ENCODE results near the gene MRPL57. TPM values are rescaled to one million over a fixed set of nuclear protein-coding genes. Genes with fewer than 3 reads are reported as not detected.
"Not testable (repeated sequence)": the region's sequence is repeated elsewhere in the genome, so short reads cannot be mapped to it uniquely, and the experiment has no call there.

The MRPL57 gene
- polyA plus RNA-seq: 41.1 TPM

DNA sequence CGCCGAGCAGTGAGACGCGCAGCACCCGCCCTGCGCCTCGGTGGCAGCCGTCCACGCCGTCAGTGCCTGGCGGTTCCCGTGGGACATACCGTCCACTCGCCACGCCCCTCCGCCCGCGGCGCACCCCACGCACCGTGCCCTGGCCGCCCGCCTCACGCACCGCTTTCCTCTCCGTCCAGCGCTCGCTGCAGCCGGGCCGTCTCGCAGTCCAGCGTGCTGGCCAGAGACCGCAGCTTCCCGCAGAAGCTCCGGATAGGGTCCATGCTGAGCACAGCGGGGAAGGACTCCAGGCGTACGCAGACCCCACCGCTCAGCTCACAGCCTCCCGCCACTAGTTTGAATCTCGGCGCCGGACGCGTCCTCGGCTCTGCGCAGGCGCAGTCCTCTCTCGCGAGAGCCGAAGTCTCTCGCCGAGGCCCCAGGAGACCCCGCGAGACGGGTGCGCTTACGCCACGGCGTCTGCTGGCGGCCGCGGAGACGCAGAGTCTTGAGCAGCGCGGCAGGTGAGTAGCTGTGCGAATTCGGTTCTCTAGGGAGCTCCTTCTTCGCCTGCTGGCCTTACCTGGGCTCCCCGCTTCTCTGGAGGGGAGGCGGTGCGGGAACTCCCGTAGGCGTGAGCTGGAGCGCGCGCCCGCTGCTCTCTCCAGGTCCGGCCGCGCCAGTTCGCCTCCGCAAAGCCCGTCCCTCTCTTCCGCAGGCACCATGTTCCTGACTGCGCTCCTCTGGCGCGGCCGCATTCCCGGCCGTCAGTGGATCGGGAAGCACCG lies at the start of gene MRPL57, which contains the start of gene SKA3:
Gene MRPL57 (plus strand): TSS at position 444 of the 767 bp plus-strand sequence. CDS start 259 bp downstream, at position 703.
Gene SKA3 (minus strand): TSS at position 338 of the 767 bp plus-strand sequence. CDS start 75 bp downstream, at position 263.
- peaks cover 5 to 14% (median 14%) of the 10 kb centered on the region in 3 donors for H3K4me1 Mint-ChIP-seq
- H3K36me3 Mint-ChIP-seq: no peaks in the 10 kb centered on the region
- H3K9me3 Mint-ChIP-seq: no peaks in the 10 kb centered on the region
- H3K27ac Mint-ChIP-seq: peak within 1 kb of the TSS; percentile 96 to 97 (median 96)
- H3K27me3 Mint-ChIP-seq: no peaks in the 10 kb centered on the region
- H3K4me3 Mint-ChIP-seq: peak within 1 kb of the TSS; percentile 95 to 99 (median 98)

DNA sequence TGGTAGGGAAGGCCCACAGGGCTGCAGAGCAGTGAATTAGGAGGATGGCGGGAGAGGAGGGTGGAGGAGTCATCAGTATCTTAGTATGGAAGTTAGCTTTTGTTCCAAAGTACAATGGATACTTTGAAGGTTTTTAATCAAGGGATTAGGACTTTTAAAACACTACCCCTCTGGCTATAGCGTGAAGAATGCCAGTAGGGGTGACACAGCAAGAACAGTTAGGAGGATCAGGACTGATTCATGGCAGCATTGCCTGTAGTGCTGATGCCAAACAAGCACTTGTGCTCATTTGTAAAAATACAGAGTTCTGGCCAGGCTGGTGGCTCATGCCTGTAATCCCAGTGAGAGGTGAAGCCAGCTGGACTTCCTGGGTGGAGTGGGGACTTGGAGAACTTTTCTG lies 46.3 kb upstream of the MRPL57 start:
- H3K9me3 Mint-ChIP-seq: no peaks in the 10 kb centered on the region
- H3K4me1 Mint-ChIP-seq: no peaks in the 10 kb centered on the region
- peaks cover 6% of the 10 kb centered on the region for H3K27me3 Mint-ChIP-seq
- H3K36me3 Mint-ChIP-seq: peaks cover 3% of the 10 kb centered on the region
- no peak overlapping the region for H3K4me3 Mint-ChIP-seq
- H3K27ac Mint-ChIP-seq: no peak overlapping the region

DNA sequence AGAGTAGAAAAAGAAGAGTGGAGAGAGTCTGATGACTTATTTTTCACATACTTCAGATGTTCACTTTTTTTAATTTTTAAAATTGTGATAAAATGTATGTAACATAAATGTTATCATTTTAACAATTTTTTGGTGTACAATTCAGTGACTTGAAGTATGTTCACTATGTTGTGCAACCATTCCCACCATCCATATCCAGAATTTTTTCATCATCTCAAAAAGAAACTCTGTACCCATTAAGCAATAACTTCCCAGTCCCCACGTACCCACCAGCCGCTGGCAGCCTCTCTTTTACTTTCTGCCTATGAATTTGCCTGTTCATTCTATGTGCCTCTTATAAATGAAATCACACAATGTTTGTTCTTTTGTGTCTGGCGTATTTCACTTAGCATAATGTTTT lies 43.4 kb upstream of the MRPL57 start:
- Mint-ChIP-seq H3K4me1 (no peaks in the 10 kb centered on the region), H3K36me3 (peaks cover 5% of the 10 kb centered on the region), H3K4me3 (no peak overlapping the region), H3K27ac (no peak overlapping the region), H3K27me3 (peaks cover 8% of the 10 kb centered on the region), H3K9me3 (no peaks in the 10 kb centered on the region)

DNA sequence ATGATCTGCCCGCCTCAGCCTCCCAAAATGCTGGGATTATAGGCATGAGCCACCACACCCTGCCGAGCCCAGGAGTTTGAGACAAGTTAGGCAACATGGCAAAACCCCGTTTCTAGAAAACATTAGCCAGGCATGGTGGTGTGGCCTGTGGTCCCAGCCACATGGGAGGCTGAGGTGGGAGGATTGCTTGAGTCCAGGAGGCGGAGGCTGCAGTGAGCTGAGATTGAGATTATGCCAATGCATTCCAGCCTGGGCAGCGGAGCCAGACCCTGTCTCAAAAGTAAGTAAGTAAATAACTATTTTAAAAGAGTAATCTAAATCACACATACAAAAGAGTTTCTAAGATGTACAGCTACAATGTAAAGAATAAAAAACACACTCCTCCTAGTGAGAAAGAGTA lies 42.0 kb upstream of the MRPL57 start:
- H3K36me3 Mint-ChIP-seq: peaks cover 5% of the 10 kb centered on the region
- no peak overlapping the region for H3K27ac Mint-ChIP-seq
- H3K4me3 Mint-ChIP-seq: no peak overlapping the region
- peaks cover 8% of the 10 kb centered on the region for H3K27me3 Mint-ChIP-seq
- peaks cover under 1 to 3% (median 1%) of the 10 kb centered on the region in 3 donors for H3K4me1 Mint-ChIP-seq
- H3K9me3 Mint-ChIP-seq: no peaks in the 10 kb centered on the region

DNA sequence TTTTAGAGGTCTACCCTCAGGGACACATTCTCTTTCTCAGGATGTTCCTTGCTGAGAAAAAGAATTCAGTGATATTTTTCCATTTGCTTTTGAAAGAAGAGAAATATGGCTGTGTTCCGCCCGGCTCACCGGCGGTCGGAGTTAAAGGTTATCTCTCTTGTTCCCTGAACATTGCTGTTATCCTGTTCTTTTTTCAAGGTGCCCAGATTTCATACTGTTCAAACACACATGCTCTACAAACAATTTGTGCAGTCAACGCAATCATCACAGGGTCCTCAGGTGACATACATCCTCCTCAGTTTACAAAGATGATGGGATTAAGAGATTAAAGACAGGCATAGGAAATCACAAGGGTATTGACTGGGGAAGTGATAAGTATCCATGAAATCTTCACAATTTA lies 40.6 kb upstream of the MRPL57 start:
- not testable (repeated sequence) for H3K36me3 Mint-ChIP-seq, H3K27me3 Mint-ChIP-seq
- peak overlapping the region in 1 of 4 donors; percentile 30 for H3K4me3 Mint-ChIP-seq

DNA sequence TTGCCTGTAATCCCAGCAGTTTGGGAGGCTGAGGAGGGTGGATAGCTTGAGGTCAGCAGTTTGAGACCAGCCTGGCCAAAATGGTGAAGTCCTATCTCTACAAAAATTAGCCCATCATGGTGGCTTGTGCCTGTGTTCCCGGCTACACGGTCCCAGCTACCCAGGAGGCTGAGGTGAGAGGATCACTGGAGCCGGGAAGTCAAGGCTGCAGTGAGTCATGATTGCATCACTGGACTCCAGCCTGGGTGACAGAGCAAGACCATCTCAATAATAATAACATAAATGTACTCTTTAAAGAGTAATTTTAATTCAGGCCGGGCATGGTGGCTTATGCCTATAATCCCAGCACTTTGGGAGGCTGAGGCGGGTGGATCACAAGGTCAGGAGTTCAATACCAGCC lies 38.8 kb upstream of the MRPL57 start:
- Mint-ChIP-seq H3K27me3 (peaks cover 2% of the 10 kb centered on the region), H3K4me3 (peak overlapping the region in 1 of 4 donors; percentile 56), H3K4me1 (peaks cover 12 to 21% (median 14%) of the 10 kb centered on the region in 3 donors), H3K27ac (no peak overlapping the region), H3K9me3 (no peaks in the 10 kb centered on the region), H3K36me3 (peaks cover 6% of the 10 kb centered on the region)

More for the DNA sequence above, 40.6 kb upstream of the MRPL57 start:
- peaks cover 8 to 12% (median 10%) of the 10 kb centered on the region in 3 donors for H3K4me1 Mint-ChIP-seq
- not testable (repeated sequence) for H3K27ac Mint-ChIP-seq, H3K9me3 Mint-ChIP-seq

DNA sequence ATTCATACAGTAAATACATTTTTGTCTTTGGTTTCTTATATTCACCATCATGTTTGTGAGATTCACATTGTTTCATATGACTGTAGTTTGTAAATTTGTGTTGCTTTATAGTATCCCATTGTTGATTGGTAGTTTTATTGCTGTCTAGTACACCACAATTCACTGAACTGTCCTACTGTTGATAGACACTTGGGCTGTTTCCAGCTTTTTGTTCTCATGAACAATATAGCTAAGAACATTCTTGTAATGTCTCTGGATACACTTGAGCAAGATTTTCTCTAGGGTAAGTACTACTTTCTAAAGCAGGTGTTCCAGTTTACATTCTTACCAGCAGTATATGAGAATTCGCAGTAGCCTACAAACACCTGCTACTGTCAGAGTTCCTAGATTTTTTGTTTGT lies 37.9 kb upstream of the MRPL57 start:
- Mint-ChIP-seq H3K27me3 (peaks cover 2% of the 10 kb centered on the region), H3K36me3 (peaks cover 9% of the 10 kb centered on the region), H3K4me3 (peak overlapping the region in 3 of 4 donors; percentile 60 to 84 (median 73)), H3K27ac (peak overlapping the region; percentile 8 to 73 (median 50)), H3K9me3 (no peaks in the 10 kb centered on the region), H3K4me1 (peaks cover 15 to 29% (median 22%) of the 10 kb centered on the region in 3 donors)

DNA sequence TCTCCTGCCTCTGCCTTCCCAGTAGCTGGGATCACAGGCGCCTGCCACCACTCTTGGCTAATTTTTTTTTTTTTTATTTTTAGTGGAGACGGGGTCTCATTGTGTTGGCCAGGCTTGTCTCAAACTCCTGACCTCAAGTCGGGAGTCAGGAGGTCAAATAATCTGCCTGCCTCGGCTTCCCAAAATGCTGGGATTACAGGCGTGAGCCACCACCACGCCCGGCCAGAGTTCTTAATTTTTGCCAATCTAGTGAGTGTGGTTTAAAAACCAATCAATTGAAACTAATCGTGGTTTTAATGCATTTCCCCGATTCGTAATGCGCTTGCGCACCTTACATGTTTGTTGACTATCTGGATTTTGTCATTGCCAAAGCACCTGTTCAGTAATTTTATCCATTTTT lies 37.1 kb upstream of the MRPL57 start:
- Mint-ChIP-seq H3K36me3 (peaks cover 9% of the 10 kb centered on the region), H3K27me3 (peaks cover 2% of the 10 kb centered on the region), H3K9me3 (no peaks in the 10 kb centered on the region), H3K4me1 (peaks cover 15 to 32% (median 26%) of the 10 kb centered on the region in 3 donors), H3K27ac (peak overlapping the region; percentile 87 to 100 (median 96)), H3K4me3 (peak overlapping the region; percentile 94 to 100 (median 100))

DNA sequence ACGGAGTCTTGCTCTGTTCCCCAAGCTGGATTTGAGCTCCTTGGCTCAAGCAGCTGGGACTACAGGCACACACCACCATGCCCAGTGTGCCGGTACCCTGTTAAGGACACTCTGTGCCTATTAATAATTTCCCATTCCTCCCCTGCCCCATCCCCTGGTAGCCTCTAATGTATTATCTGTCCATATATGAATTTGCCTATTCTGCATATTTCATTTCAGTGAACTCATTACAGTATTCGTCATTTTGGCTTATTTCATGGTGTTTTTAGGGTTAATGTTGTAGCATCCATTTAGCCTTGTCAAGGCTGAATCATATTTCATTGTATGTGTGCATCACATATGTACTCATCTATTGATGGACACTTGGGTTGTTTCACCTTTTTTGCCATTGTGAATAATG lies 33.7 kb upstream of the MRPL57 start:
- no peaks in the 10 kb centered on the region for H3K9me3 Mint-ChIP-seq
- peaks cover 7% of the 10 kb centered on the region for H3K36me3 Mint-ChIP-seq
- no peaks in the 10 kb centered on the region for H3K27me3 Mint-ChIP-seq
- H3K4me3 Mint-ChIP-seq: peak overlapping the region; percentile 63 to 93 (median 89)
- peak overlapping the region in 2 of 3 donors; percentile 37 to 84 for H3K27ac Mint-ChIP-seq
- H3K4me1 Mint-ChIP-seq: peaks cover 15 to 32% (median 28%) of the 10 kb centered on the region in 3 donors

DNA sequence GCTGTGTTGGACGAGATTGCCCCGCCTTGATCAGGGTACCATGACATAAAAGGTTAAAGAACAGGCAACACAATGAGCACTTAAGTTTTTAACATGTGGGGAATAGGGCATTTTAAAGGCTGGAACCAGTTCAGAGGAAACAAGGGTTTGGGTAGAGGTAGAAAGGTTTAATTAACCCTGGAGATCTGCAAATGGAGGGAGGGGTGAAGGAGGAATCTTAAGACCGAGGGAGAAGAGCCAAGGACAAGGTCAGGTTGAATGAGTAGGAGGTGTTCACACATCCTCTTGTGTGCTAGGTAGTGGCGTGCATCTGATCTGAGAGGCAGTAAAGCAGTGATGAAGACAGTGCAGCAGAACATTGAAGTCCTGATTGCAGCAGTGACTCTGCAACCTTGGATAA lies 28.6 kb upstream of the MRPL57 start:
- Mint-ChIP-seq H3K9me3 (no peaks in the 10 kb centered on the region), H3K4me1 (peaks cover 2 to 15% (median 13%) of the 10 kb centered on the region in 3 donors), H3K27me3 (no peaks in the 10 kb centered on the region), H3K4me3 (no peak overlapping the region), H3K27ac (peak overlapping the region in 1 of 3 donors; percentile 9), H3K36me3 (peaks cover 4% of the 10 kb centered on the region)

DNA sequence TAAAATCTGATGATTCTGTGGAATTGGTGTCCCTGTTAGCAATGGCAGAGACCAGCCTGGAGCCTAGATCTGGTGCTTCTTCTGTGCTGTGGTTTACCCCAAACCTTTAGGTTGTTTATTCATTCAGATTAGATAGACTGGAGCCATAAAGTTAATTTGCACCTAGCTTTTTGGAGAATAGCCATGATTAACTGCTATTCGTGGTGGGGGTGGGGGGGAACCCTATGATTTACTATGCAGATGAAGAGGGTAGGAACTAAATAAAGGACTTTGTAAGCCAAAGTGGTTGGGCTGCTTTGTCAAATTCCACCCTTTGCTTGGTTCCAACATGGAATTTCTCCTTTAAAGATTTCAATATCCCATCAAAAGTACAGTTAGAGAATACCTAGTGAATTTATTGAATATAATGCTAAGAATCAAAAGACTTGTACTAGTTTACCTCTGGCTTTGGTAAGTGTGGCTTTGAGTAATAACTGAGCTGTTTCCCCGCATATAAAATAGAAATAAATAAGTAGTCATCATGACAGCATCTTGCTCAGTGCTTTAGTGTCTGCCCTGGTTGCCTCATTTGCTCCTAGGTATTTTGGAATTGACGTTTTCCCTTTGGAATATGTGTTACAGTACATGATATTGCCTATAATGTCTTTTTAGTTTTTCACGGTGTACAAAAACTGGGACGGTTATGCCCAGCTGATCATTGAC lies 27.8 kb upstream of the MRPL57 start:
- no peaks in the 10 kb centered on the region for H3K27me3 Mint-ChIP-seq
- H3K27ac Mint-ChIP-seq: peak overlapping the region in 1 of 3 donors; percentile 9
- H3K4me3 Mint-ChIP-seq: no peak overlapping the region
- peaks cover 0 to 11% (median 5%) of the 10 kb centered on the region in 3 donors for H3K4me1 Mint-ChIP-seq
- H3K36me3 Mint-ChIP-seq: peaks cover 2% of the 10 kb centered on the region
- H3K9me3 Mint-ChIP-seq: no peaks in the 10 kb centered on the region

DNA sequence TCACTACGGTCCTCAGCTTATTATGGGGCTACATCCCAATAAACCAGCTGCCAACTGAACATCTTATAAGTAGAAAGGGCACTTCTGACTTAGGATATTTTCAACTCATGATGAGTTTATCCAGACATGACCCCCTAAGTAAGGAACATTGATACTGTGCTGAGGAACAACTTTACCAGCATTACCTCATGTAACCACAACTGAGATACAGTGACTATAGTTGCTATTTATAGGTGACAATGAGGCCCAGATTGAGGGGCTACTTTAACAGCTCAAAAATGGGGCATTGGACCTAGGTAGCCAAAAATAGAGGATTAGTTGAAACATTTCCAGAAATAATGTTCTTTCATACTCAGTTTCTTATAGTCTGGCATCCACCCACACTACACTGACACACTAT lies 26.9 kb upstream of the MRPL57 start:
- Mint-ChIP-seq H3K4me3 (no peak overlapping the region), H3K36me3 (peaks cover 2% of the 10 kb centered on the region), H3K27me3 (no peaks in the 10 kb centered on the region), H3K9me3 (no peaks in the 10 kb centered on the region), H3K27ac (no peak overlapping the region), H3K4me1 (peaks cover 0 to 9% (median 1%) of the 10 kb centered on the region in 3 donors)

DNA sequence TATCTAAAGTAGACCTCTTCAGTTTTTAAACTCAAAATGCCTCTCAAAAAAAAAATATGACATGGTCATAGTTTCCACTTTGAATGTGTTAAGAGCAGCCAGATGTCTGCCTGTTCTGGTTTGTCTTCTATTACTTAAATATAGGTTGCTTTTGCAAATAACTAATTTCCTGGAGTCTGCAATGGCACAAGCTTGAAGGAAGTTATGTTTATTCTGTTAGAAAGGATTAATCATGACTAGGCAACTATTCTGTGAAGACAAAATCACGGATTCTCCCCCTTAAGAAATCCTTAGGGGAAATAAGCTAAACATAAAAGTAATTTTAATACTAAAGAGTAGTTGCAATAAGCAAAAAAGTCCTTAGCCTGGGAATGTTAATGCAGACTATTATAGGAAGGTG lies 26.4 kb upstream of the MRPL57 start:
- peaks cover 2% of the 10 kb centered on the region for H3K36me3 Mint-ChIP-seq
- H3K27me3 Mint-ChIP-seq: no peaks in the 10 kb centered on the region
- H3K27ac Mint-ChIP-seq: no peak overlapping the region
- H3K4me3 Mint-ChIP-seq: no peak overlapping the region
- no peaks in the 10 kb centered on the region for H3K9me3 Mint-ChIP-seq
- peaks cover 0 to 9% (median 0%) of the 10 kb centered on the region in 3 donors for H3K4me1 Mint-ChIP-seq

DNA sequence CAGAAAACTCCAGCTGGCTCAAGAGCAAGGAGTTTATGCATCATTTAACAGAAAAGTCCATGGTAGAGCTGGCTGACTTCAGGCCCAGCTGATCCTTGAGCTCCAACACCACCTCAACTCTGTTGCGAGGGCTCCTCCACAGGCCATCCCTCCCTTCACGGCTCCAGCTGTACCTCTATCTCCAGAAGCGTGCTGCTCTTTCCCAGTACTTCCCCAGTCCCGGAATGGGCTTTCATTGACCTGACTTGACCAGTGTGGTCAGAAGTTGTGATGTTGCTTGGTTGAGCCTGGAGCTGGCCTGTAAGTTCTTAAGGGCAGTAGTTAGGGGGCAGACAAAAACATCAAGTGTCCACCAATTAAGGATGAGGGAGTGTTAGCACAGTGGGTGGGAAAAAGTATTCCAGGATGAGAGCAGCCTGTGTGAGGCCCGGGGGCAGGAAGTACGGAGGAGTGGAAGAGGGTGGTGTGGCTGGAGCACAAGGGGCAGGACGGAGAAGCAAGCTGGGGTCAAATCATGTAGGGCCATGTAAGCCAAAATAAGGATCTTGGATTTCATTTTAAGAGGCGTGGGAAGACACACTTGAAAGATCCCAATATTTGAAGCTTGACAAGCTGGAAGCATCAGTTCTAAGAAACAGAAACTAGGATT lies 24.1 kb upstream of the MRPL57 start:
- Mint-ChIP-seq H3K36me3 (peaks cover 4% of the 10 kb centered on the region), H3K9me3 (no peaks in the 10 kb centered on the region), H3K27ac (no peak overlapping the region), H3K27me3 (no peaks in the 10 kb centered on the region), H3K4me1 (peaks cover 0 to 9% (median 0%) of the 10 kb centered on the region in 3 donors), H3K4me3 (no peak overlapping the region)

DNA sequence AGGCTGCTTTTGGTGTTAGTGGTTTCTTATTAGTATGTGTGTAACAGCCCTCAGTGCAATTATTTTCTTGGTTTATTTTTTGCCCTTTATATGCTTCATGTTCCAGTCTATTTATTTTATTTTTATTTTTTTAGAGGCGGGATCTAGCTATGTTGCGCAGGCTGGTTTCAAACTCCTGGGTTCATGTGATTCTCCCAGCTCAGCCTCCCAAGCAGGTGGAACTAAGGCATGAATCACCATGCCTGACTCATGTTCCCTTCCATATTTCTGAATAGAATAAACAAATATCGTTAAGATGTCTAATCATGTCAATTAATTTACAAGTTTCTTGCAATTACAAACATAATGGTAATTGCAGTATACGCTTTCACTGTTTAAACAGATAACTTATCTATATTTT lies 11.8 kb upstream of the MRPL57 start:
- peaks cover 2% of the 10 kb centered on the region for H3K36me3 Mint-ChIP-seq
- H3K4me3 Mint-ChIP-seq: no peak overlapping the region
- no peaks in the 10 kb centered on the region for H3K27me3 Mint-ChIP-seq
- H3K27ac Mint-ChIP-seq: no peak overlapping the region
- peaks cover 0 to 3% (median 0%) of the 10 kb centered on the region in 3 donors for H3K4me1 Mint-ChIP-seq
- H3K9me3 Mint-ChIP-seq: no peaks in the 10 kb centered on the region

Data from IgD-negative memory B cell (primary cell).